IMR-90 (cell line): ENCODE results near the gene PRIMA1. TPM values are rescaled to one million over a fixed set of nuclear protein-coding genes. Genes with fewer than 3 reads are reported as not detected.

Source experiments
- ATAC-seq: fragments of 200-7000 bp; cut with Tn5 transposase; 2 replicates; pipeline ENCODE4 v1.9.1; 2020; ENCODE audit warnings: low read depth, mild to moderate bottlenecking, moderate library complexity
- BruUV-seq: library from RNA; stranded (reverse); fragments of 400-500 nt; replicated peaks from 2 replicates; lab custom pipeline; 2021; lab: Mats Ljungman, UMichigan
- CTCF ChIA-PET: fragments of 300-600 bp; formaldehyde crosslinking; extraction: SDS; loops from one replicate; lab custom pipeline; 2021; ENCODE audit warnings: antibody characterized with exemption; lab: Yijun Ruan, JAX
- POLR2A ChIA-PET: fragments of 300-600 bp; sonication (Branson Sonifier 250); formaldehyde crosslinking; loops from one replicate; lab custom pipeline; 2022; ENCODE audit warnings: antibody characterized with exemption; ENCODE audit not compliant: unreplicated experiment; lab: Charles Lee
- DNase-seq: peaks from one replicate; pipeline ENCODE4 v3.0.0; 2013
- H2AFZ ChIP-seq: replicated peaks from 2 replicates; pipeline ENCODE3; 2013; ENCODE audit warnings: low read length, mild to moderate bottlenecking; ENCODE audit not compliant: poor library complexity
- H2AK5ac ChIP-seq: 2 replicates; pipeline ENCODE4 v1.6.1; 2013; ENCODE audit warnings: low read depth, low read length, inconsistent platforms
- H2AK9ac ChIP-seq: replicated peaks from 2 replicates; pipeline ENCODE3; 2013; ENCODE audit warnings: mild to moderate bottlenecking, low read depth, low read length, moderate library complexity; ENCODE audit not compliant: poor library complexity
- H2BK120ac ChIP-seq: 2 replicates; pipeline ENCODE4 v1.6.1; 2013; ENCODE audit warnings: low read depth, low read length, inconsistent platforms
- H2BK15ac ChIP-seq: 3 replicates; pipeline ENCODE4 v1.6.1; 2013; ENCODE audit warnings: low read depth, low read length, inconsistent platforms
- H2BK20ac ChIP-seq: 2 replicates; pipeline ENCODE4 v1.6.1; 2013; ENCODE audit warnings: low read depth, mild to moderate bottlenecking, inconsistent platforms, low read length, moderate library complexity
- H2BK5ac ChIP-seq: 2 replicates; pipeline ENCODE4 v1.6.1; 2013; ENCODE audit warnings: mild to moderate bottlenecking, low read depth, low read length, inconsistent platforms; ENCODE audit not compliant: poor library complexity, severe bottlenecking
- H3K14ac ChIP-seq: replicated peaks from 2 replicates; pipeline ENCODE4 v1.6.1; 2013; ENCODE audit warnings: low read depth, low read length, inconsistent platforms
- H3K18ac ChIP-seq: 2 replicates; pipeline ENCODE4 v1.6.1; 2013; ENCODE audit warnings: low read depth, low read length, control low read depth
- H3K23ac ChIP-seq: 2 replicates; pipeline ENCODE4 v1.6.1; 2013; ENCODE audit warnings: low read depth, low read length, inconsistent platforms
- H3K27ac ChIP-seq: 2 replicates; pipeline ENCODE4 v1.5.1; 2013; ENCODE audit warnings: mild to moderate bottlenecking, control low read depth, low read length; ENCODE audit not compliant: insufficient read depth
- H3K27me3 ChIP-seq: 2 replicates; pipeline ENCODE4 v1.6.1; 2013; ENCODE audit warnings: low read length; ENCODE audit not compliant: control insufficient read depth, insufficient read depth
- H3K36me3 ChIP-seq: 2 replicates; pipeline ENCODE4 v1.6.1; 2013; ENCODE audit warnings: low read length, mixed read lengths; ENCODE audit not compliant: control insufficient read depth, insufficient read depth
- H3K4ac ChIP-seq: 2 replicates; pipeline ENCODE4 v1.6.1; 2013; ENCODE audit warnings: low read depth, low read length, inconsistent platforms
- H3K4me1 ChIP-seq: 2 replicates; pipeline ENCODE4 v1.6.1; 2013; ENCODE audit warnings: low read length, mixed read lengths; ENCODE audit not compliant: control insufficient read depth, insufficient read depth
- H3K4me2 ChIP-seq: 2 replicates; pipeline ENCODE4 v1.6.1; 2013; ENCODE audit warnings: low read depth, mild to moderate bottlenecking, control low read depth, low read length, moderate library complexity
- H3K4me3 ChIP-seq: 2 replicates; pipeline ENCODE4 v1.5.1; 2013; ENCODE audit warnings: low read depth, mild to moderate bottlenecking, control low read depth, low read length, moderate library complexity; ENCODE audit not compliant: insufficient read depth
- H3K56ac ChIP-seq: 2 replicates; pipeline ENCODE4 v1.6.1; 2013; ENCODE audit warnings: low read length, inconsistent platforms; ENCODE audit not compliant: insufficient read depth; ENCODE audit errors: extremely low read depth
- H3K79me1 ChIP-seq, 2 experiments: 2 replicates each; pipeline ENCODE4 v1.6.1; 2013; ENCODE audit warnings: low read length in 2 of 2, inconsistent platforms in 1 of 2, low read depth in 1 of 2
- H3K9ac ChIP-seq: 2 replicates; pipeline ENCODE4 v1.6.1; 2013; ENCODE audit warnings: low read depth, low read length, control low read depth
- H3K9me1 ChIP-seq: 2 replicates; pipeline ENCODE4 v1.6.1; 2013; ENCODE audit warnings: low read length, inconsistent platforms; ENCODE audit not compliant: insufficient read depth
- H3K9me3 ChIP-seq: 2 replicates; pipeline ENCODE4 v1.6.1; 2013; ENCODE audit warnings: low read length; ENCODE audit not compliant: control insufficient read depth, insufficient read depth
- H4K20me1 ChIP-seq: 2 replicates; pipeline ENCODE4 v1.6.1; 2013; ENCODE audit warnings: low read length, inconsistent platforms; ENCODE audit not compliant: insufficient read depth
- H4K5ac ChIP-seq: 2 replicates; pipeline ENCODE4 v1.6.1; 2013; ENCODE audit warnings: mild to moderate bottlenecking, low read depth, low read length, control low read depth
- H4K8ac ChIP-seq, 2 experiments: 2 replicates each; pipeline ENCODE4 v1.6.1; 2013; ENCODE audit warnings: low read depth in 2 of 2, low read length in 2 of 2, control low read depth in 1 of 2, inconsistent platforms in 1 of 2
- H4K91ac ChIP-seq: 2 replicates; pipeline ENCODE4 v1.6.1; 2013; ENCODE audit warnings: low read depth, low read length, inconsistent platforms; ENCODE audit not compliant: insufficient read depth
- BHLHE40 ChIP-seq: fragments of 150-350 bp; IDR thresholded peaks from 2 replicates; pipeline ENCODE4 v1.6.1; 2016; ENCODE audit warnings: mild to moderate bottlenecking, low read depth, low read length
- CEBPB ChIP-seq: IDR thresholded peaks from 2 replicates; pipeline ENCODE4 v1.6.1; 2012; ENCODE audit warnings: low read depth, low read length, improper control_type of control experiment
- CHD1 ChIP-seq: IDR thresholded peaks from 2 replicates; pipeline ENCODE4 v1.6.1; 2012; ENCODE audit warnings: low read depth, low read length, improper control_type of control experiment
- ELK1 ChIP-seq: fragments of 150-350 bp; IDR thresholded peaks from 2 replicates; pipeline ENCODE4 v1.6.1; 2016; ENCODE audit warnings: low read depth, mild to moderate bottlenecking, low read length, moderate library complexity, borderline replicate concordance
- FOS ChIP-seq: fragments of 150-350 bp; IDR thresholded peaks from 2 replicates; pipeline ENCODE4 v1.6.1; 2016; ENCODE audit warnings: low read depth, low read length
- MAFK ChIP-seq: IDR thresholded peaks from 2 replicates; pipeline ENCODE4 v1.6.1; 2012; ENCODE audit warnings: low read depth, low read length, improper control_type of control experiment
- MAZ ChIP-seq: IDR thresholded peaks from 2 replicates; pipeline ENCODE4 v1.6.1; 2012; ENCODE audit warnings: low read depth, mild to moderate bottlenecking, low read length, improper control_type of control experiment, moderate library complexity, borderline replicate concordance
- MXI1 ChIP-seq: IDR thresholded peaks from 2 replicates; pipeline ENCODE4 v1.6.1; 2012; ENCODE audit warnings: low read depth, mild to moderate bottlenecking, low read length, moderate library complexity, borderline replicate concordance
- NFE2L2 ChIP-seq: fragments of 150-350 bp; IDR thresholded peaks from 2 replicates; pipeline ENCODE4 v1.6.1; 2016; ENCODE audit warnings: low read depth, mild to moderate bottlenecking, low read length
- POLR2A ChIP-seq: IDR thresholded peaks from 2 replicates; pipeline ENCODE4 v1.6.1; 2012; ENCODE audit warnings: mild to moderate bottlenecking, low read depth, low read length
- RCOR1 ChIP-seq: IDR thresholded peaks from 2 replicates; pipeline ENCODE4 v1.6.1; 2012; ENCODE audit warnings: mild to moderate bottlenecking, low read length, improper control_type of control experiment; ENCODE audit not compliant: insufficient replicate concordance
- RFX5 ChIP-seq: IDR thresholded peaks from 2 replicates; pipeline ENCODE4 v1.8.0; 2012; ENCODE audit warnings: low read depth, mild to moderate bottlenecking, low read length, moderate library complexity
- SMC3 ChIP-seq: fragments of 150-350 bp; IDR thresholded peaks from 2 replicates; pipeline ENCODE4 v1.6.1; 2016; ENCODE audit warnings: low read depth, mild to moderate bottlenecking, antibody characterized with exemption, low read length, moderate library complexity
- WGBS, 2 experiments: methylation state at CpG; one replicate each; pipeline versions ENCODE4 v1.1.5 to v1.1.7; 2013; ENCODE audit warnings: missing lambda C conversion rate in 2 of 2; ENCODE audit not compliant: insufficient read length in 1 of 2; ENCODE audit errors: extremely low coverage in 2 of 2; 5-methylcytosine and 5-hydroxymethylcytosine counted together
- dilution Hi-C: fragments of 300-500 bp; cut with HindIII; formaldehyde crosslinking; loops from one replicate; pipeline ENCODE4 v1.14.3; 2018; ENCODE audit warnings: low sequenced_read_pairs; ENCODE audit not compliant: unreplicated experiment
- in situ Hi-C: fragments of 300-500 bp; cut with MboI; formaldehyde crosslinking; loops from 3 replicates; pipeline ENCODE4 v1.14.3; 2019; ENCODE audit warnings: low sequenced_read_pairs, inconsistent platforms, mixed read lengths
- intact Hi-C: fragments of 100-400 bp; cut with micrococcal nuclease; formaldehyde crosslinking; loops from 2 replicates; pipeline ENCODE4 v1.10.0; 2022
- polyA plus RNA-seq, 3 experiments: library from polyadenylated mRNA; depleted of rRNA; stranded (reverse); fragments of >200 nt; gene quantifications; 2 replicates each; pipeline ENCODE4 v1.2.3, GENCODE V29; 2012; ENCODE audit warnings: low replicate concordance in 1 of 3
- total RNA-seq: library from RNA; depleted of rRNA; stranded (reverse); fragments of >200 nt; gene quantifications from 2 replicates; pipeline ENCODE4 v1.2.3, GENCODE V29; 2012
- TF ChIP-seq, protein P1 (sequence below): fragments of 150-350 bp; IDR thresholded peaks from 2 replicates; pipeline ENCODE4 v1.6.1; 2017; ENCODE audit warnings: mild to moderate bottlenecking, antibody characterized with exemption, low read length, low read depth
- TF ChIP-seq, protein P2 (sequence below): conservative IDR thresholded peaks from 2 replicates; pipeline ENCODE4 v1.5.1; 2012; ENCODE audit warnings: mild to moderate bottlenecking, low read depth, low read length, improper control_type of control experiment

The PRIMA1 gene
- total and polyA plus RNA-seq, 2 of the 4 experiments (the other 2 are of a cell fraction), result not detected

DNA sequence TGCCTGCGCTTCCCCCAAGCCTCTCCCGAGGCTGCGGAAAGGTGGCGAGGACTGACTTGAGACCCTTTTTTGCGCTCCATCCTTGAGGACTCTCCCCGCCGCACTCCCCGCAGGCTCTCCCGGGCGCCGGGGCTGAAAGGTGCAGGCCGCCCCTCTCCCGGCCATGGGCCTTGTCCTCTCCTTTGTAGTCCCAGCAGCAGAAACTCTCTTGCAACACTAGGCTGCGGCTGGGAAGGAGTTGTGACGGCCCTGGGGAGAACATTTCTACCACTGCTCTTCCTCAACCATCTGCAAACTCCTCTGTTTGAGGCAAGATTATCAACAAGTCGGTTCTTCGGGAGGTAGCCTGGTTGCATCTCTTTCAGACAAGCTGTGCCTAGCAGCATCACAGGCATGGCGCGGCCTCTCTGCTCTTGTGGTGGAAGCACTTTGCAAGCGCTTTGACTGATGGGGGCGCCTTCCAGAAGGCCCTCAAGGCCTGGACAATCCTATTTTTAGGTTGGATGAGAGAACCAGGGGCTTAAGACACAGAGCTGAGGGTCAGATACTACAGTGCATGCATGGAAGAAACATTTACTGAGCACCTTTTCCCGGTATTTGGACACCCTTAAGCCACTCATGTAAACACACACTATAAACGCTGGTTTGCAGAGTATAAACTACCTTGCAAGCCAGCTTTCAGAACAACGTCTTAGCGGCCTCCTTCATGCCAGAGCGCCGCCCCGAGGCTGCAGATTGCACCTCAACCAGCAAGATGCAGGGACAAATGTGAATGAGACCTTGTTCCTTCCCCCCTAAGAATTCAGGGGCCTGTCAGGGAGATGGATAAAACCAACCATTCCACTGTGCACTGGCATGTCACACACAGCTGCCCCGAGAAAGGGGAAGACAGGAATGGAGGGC lies 1.2 kb upstream of the PRIMA1 start:
- H2AK9ac ChIP-seq, result no peak overlapping the region
- no peaks in the 10 kb centered on the region for H3K36me3 ChIP-seq
- H3K4me3 ChIP-seq, result no peak overlapping the region
- H3K4me2 ChIP-seq, result no peak overlapping the region; the same call in 1 of the 2 replicates
- no peak overlapping the region for H3K4ac ChIP-seq
- peaks cover 11% of the 10 kb centered on the region for H3K27me3 ChIP-seq
- no TSS peak for BruUV-seq
- no peak overlapping the region for H3K18ac ChIP-seq
- no peak overlapping the region for H3K56ac ChIP-seq
- H4K20me1 ChIP-seq, result no peaks in the 10 kb centered on the region
- H3K27ac ChIP-seq, result no peak overlapping the region
- H2BK15ac ChIP-seq, result no peak overlapping the region
- no peaks in the 10 kb centered on the region for H3K9me1 ChIP-seq
- no peak for ATAC-seq
- no peak overlapping the region for H2BK20ac ChIP-seq
- H3K23ac ChIP-seq, result no peak overlapping the region
- H3K79me1 ChIP-seq, result no peaks in the 10 kb centered on the region
- dilution Hi-C loops, result no loop called here
- H3K9ac ChIP-seq, result no peak overlapping the region
- no peaks in the 10 kb centered on the region for H3K4me1 ChIP-seq
- CTCF ChIA-PET, result no interaction called here
- no peak overlapping the region for H2AFZ ChIP-seq
- POLR2A ChIA-PET, result no interaction called here
- DNase-seq, result no peak
- no peak overlapping the region for H2AK5ac ChIP-seq
- intact Hi-C loops, result no loop called here
- no peak overlapping the region for H2BK120ac ChIP-seq
- WGBS, 2 experiments, result 28% methylated on average over 8 of the region's 29 CpGs; no CpG with 5 or more reads in 1 of the 2 experiments
- no peak overlapping the region for H2BK5ac ChIP-seq
- no peak overlapping the region for H4K91ac ChIP-seq
- no peak overlapping the region for H3K14ac ChIP-seq
- no peak overlapping the region for H4K5ac ChIP-seq
- H3K9me3 ChIP-seq, result no peaks in the 10 kb centered on the region; the same call in none of the 2 replicates
- in situ Hi-C loops, result no loop called here
- no peak overlapping the region for H4K8ac ChIP-seq
- TF ChIP-seq, protein P1, sequence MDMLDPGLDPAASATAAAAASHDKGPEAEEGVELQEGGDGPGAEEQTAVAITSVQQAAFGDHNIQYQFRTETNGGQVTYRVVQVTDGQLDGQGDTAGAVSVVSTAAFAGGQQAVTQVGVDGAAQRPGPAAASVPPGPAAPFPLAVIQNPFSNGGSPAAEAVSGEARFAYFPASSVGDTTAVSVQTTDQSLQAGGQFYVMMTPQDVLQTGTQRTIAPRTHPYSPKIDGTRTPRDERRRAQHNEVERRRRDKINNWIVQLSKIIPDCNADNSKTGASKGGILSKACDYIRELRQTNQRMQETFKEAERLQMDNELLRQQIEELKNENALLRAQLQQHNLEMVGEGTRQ, result no peak
- TF ChIP-seq FOS (no peak), CEBPB (no peak), RFX5 (no peak), POLR2A (no peak), MXI1 (no peak), SMC3 (no peak), CHD1 (no peak), MAZ (no peak), BHLHE40 (no peak), RCOR1 (no peak), ELK1 (no peak), NFE2L2 (no peak), MAFK (no peak)
- TF ChIP-seq, protein P2, sequence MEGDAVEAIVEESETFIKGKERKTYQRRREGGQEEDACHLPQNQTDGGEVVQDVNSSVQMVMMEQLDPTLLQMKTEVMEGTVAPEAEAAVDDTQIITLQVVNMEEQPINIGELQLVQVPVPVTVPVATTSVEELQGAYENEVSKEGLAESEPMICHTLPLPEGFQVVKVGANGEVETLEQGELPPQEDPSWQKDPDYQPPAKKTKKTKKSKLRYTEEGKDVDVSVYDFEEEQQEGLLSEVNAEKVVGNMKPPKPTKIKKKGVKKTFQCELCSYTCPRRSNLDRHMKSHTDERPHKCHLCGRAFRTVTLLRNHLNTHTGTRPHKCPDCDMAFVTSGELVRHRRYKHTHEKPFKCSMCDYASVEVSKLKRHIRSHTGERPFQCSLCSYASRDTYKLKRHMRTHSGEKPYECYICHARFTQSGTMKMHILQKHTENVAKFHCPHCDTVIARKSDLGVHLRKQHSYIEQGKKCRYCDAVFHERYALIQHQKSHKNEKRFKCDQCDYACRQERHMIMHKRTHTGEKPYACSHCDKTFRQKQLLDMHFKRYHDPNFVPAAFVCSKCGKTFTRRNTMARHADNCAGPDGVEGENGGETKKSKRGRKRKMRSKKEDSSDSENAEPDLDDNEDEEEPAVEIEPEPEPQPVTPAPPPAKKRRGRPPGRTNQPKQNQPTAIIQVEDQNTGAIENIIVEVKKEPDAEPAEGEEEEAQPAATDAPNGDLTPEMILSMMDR, result no peak
